ENCODE results near the gene JAK2. TPM values are rescaled to one million over a fixed set of nuclear protein-coding genes. Genes with fewer than 3 reads are reported as not detected.

JAK2 gene
- 2.0 to 3.3 TPM (median 2.4 TPM) in 3 replicates for total RNA-seq (2021)
- Bru-seq, nascent RNA: percentile 53 among the genes with signal in this experiment
- long read RNA-seq, experiment 1, full-length matches to known transcripts: 5 of 17 reads
- long read RNA-seq, experiment 1, partial matches to known transcripts: 4 of 17 reads
- long read RNA-seq, experiment 1, other reads (novel, unspliced or antisense): 8 of 17 reads
- long read RNA-seq, experiment 2, partial matches to known transcripts: 0 of 2 reads
- long read RNA-seq, experiment 2, other reads (novel, unspliced or antisense): 2 of 2 reads
- long read RNA-seq, experiment 3: 0 reads

GRCh38 chr9:4984621-4985385 lies at the start of gene JAK2:
Gene JAK2 (plus strand): TSS chr9:4985272. CDS start chr9:5021988, 36,716 bp downstream.
- H3K36me3 Mint-ChIP-seq: no peaks in the 10 kb centered on the region
- ChIA-PET POLR2A (interaction anchor here (0.7 to 1.6 kb wide), 4 partner anchors 192 to 260 kb away, joined by 3 to 7 read pairs (median 3); partner anchors contain the start of gene RCL1), CTCF (interaction anchor here (1.8 to 2.3 kb wide), 2 partner anchors 223 to 225 kb away, joined by 6 to 12 read pairs; no protein-coding TSS in a partner anchor)
- no peaks in the 10 kb centered on the region for H3K9me3 Mint-ChIP-seq
- H3K27me3 Mint-ChIP-seq (ENCODE audit: low read depth): peaks cover 15% of the 10 kb centered on the region
- peak; percentile 86 for ATAC-seq
- peaks cover 16% of the 10 kb centered on the region for H3K4me1 Mint-ChIP-seq
- peak within 1 kb of the TSS; percentile 92 for H3K4me3 Mint-ChIP-seq
- peak; percentile 87 for DNase-seq (ENCODE audit: low spot score)
- peak within 1 kb of the TSS; percentile 91 for H3K27ac Mint-ChIP-seq
- no peak for TF ChIP-seq IRF2 (CRISPR knock-in tag; IDR thresholded peaks at IDR 0.05; ENCODE audit: borderline replicate concordance, low read depth)
- peak; percentile 56 for TF ChIP-seq CREB1 (CRISPR knock-in tag; IDR thresholded peaks at IDR 0.05)
- peak; percentile 63; the same call in 1 of the 2 replicates for TF ChIP-seq E2F1 (CRISPR knock-in tag; IDR thresholded peaks at IDR 0.05)
- TF ChIP-seq STAT6 (CRISPR knock-in tag; conservative IDR thresholded peaks at IDR 0.05; ENCODE audit: low read depth): peak; percentile 57; the same call in 1 of the 2 replicates
- peak; percentile 24; the same call in 1 of the 2 replicates for TF ChIP-seq KAT7 (CRISPR knock-in tag; IDR thresholded peaks at IDR 0.05; ENCODE audit: borderline replicate concordance)
- no peak for TF ChIP-seq ZNF263 (CRISPR knock-in tag; IDR thresholded peaks at IDR 0.05; ENCODE audit: low read depth)
- no peak for TF ChIP-seq USF2 (CRISPR knock-in tag; IDR thresholded peaks at IDR 0.05)
- no peak for TF ChIP-seq ZNF416 (CRISPR knock-in tag; IDR thresholded peaks at IDR 0.05)
- no peak for TF ChIP-seq ATF2 (CRISPR knock-in tag; IDR thresholded peaks at IDR 0.05; ENCODE audit: borderline replicate concordance, low read depth)
- TF ChIP-seq NR3C1 (CRISPR knock-in tag; conservative IDR thresholded peaks at IDR 0.05; ENCODE audit: low read depth): no peak
- TF ChIP-seq IRF1 (CRISPR knock-in tag; IDR thresholded peaks at IDR 0.05): 0 out of 2 replicates have a peak, but pooled peaks have one; percentile 19
- TF ChIP-seq ATF3 (CRISPR knock-in tag; conservative IDR thresholded peaks at IDR 0.05): no peak; the same call in 1 of the 2 replicates
- peak; percentile 89 for TF ChIP-seq ARID4B (CRISPR knock-in tag; IDR thresholded peaks at IDR 0.05; ENCODE audit: borderline replicate concordance)
- TF ChIP-seq GRHL2 (CRISPR knock-in tag; IDR thresholded peaks at IDR 0.05; ENCODE audit: insufficient replicate concordance, severe bottlenecking): no peak
- TF ChIP-seq TCF7 (CRISPR knock-in tag; IDR thresholded peaks at IDR 0.05; ENCODE audit: low read depth): no peak
- TF ChIP-seq EMX1 (CRISPR knock-in tag; IDR thresholded peaks at IDR 0.05): no peak
- TF ChIP-seq JUN (CRISPR knock-in tag; IDR thresholded peaks at IDR 0.05): peak; percentile 46; the same call in 1 of the 2 replicates
- no peak for TF ChIP-seq AR (CRISPR knock-in tag; IDR thresholded peaks at IDR 0.05)
- TF ChIP-seq HMGA2 (CRISPR knock-in tag; IDR thresholded peaks at IDR 0.05): no peak
